WERI-Rb-1 (cell line): ENCODE measurements around the gene EPB41L2.

Experiments used
- DNase-seq: peaks from one replicate; pipeline ENCODE4 v3.0.0-alpha.2; 2020
- H3K27ac ChIP-seq: fragments of 250-450 bp; sonication (Bioruptor Pico); 2 replicates; pipeline ENCODE4 v1.5.1; 2020; ENCODE audit warnings: mild to moderate bottlenecking, moderate library complexity
- H3K27me3 ChIP-seq: fragments of 250-450 bp; sonication (Bioruptor Pico); 2 replicates; pipeline ENCODE4 v1.5.1; 2021; ENCODE audit warnings: mild to moderate bottlenecking, low read depth, moderate library complexity; ENCODE audit not compliant: insufficient read depth, severe bottlenecking
- H3K36me3 ChIP-seq: fragments of 250-450 bp; sonication (Bioruptor Pico); 2 replicates; pipeline ENCODE4 v1.5.1; 2020; ENCODE audit warnings: mild to moderate bottlenecking, moderate library complexity
- H3K4me3 ChIP-seq: 2 replicates; pipeline ENCODE4 v1.5.1; 2011; ENCODE audit warnings: low read depth, mild to moderate bottlenecking, control low read depth, low read length
- H3K9me3 ChIP-seq: fragments of 250-450 bp; sonication (Bioruptor Pico); 2 replicates; pipeline ENCODE4 v1.5.1; 2021; ENCODE audit warnings: mild to moderate bottlenecking, moderate library complexity; ENCODE audit not compliant: severe bottlenecking
- TF ChIP-seq, protein P1 (sequence below): IDR thresholded peaks from 2 replicates; pipeline ENCODE4 v1.5.1; 2011; ENCODE audit warnings: low read depth, mild to moderate bottlenecking, control low read depth, inconsistent platforms, low read length

EPB41L2 gene

DNA sequence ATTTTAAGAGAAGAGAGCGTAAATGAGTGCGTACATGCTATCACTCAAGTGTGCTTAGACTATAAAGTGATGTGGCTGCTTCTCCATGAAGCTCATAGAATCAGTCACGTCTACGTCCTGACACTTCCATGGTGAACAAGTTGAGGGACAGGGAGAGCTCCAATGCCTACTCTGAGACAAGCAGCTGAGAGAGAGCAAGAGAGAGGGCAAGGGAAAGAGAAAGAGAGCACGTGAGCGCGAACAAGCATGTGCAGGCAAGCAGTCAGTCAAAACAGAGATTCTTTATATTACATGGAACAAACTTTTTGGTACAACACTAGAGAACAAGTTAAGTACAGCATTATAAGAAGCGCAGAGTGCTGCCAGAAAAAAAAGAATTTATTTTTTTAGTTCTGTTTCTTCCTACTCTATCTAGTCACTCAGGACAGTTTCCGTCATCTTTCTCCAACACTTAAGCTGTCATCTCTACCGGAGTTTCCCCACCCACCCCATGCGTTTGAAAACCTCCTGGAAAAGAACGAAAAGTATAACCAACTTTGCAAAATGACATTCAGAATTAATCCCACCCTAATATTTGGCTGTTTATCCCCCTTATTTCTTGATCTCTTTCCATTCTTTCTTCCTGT, 61.8 kb downstream of the EPB41L2 start:
- Histone ChIP-seq H3K4me3 (no peak overlapping the region), H3K36me3 (no peaks in the 10 kb centered on the region), H3K27ac (no peak overlapping the region), H3K27me3 (no peaks in the 10 kb centered on the region), H3K9me3 (no peaks in the 10 kb centered on the region)
- TF ChIP-seq, protein P1, sequence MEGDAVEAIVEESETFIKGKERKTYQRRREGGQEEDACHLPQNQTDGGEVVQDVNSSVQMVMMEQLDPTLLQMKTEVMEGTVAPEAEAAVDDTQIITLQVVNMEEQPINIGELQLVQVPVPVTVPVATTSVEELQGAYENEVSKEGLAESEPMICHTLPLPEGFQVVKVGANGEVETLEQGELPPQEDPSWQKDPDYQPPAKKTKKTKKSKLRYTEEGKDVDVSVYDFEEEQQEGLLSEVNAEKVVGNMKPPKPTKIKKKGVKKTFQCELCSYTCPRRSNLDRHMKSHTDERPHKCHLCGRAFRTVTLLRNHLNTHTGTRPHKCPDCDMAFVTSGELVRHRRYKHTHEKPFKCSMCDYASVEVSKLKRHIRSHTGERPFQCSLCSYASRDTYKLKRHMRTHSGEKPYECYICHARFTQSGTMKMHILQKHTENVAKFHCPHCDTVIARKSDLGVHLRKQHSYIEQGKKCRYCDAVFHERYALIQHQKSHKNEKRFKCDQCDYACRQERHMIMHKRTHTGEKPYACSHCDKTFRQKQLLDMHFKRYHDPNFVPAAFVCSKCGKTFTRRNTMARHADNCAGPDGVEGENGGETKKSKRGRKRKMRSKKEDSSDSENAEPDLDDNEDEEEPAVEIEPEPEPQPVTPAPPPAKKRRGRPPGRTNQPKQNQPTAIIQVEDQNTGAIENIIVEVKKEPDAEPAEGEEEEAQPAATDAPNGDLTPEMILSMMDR = no peak
- no peak for DNase-seq

- no peak overlapping the region for H3K4me3 ChIP-seq
- TF ChIP-seq, protein P1 = no peak
Measured at GRCh38 chr6:131000544-131000943, 62.5 kb downstream of the EPB41L2 start.

GRCh38 chr6:130997061-130997753, 65.8 kb downstream of the EPB41L2 start:
- Histone ChIP-seq H3K36me3 (no peaks in the 10 kb centered on the region), H3K9me3 (no peaks in the 10 kb centered on the region), H3K27ac (no peak overlapping the region), H3K27me3 (no peaks in the 10 kb centered on the region), H3K4me3 (no peak overlapping the region)
- DNase-seq = no peak
- TF ChIP-seq, protein P1 = no peak

More at GRCh38 chr6:131000544-131000943, 62.5 kb downstream of the EPB41L2 start:
- H3K27ac ChIP-seq = no peak overlapping the region
- H3K27me3 ChIP-seq = no peaks in the 10 kb centered on the region
- DNase-seq = peak; percentile 78
- H3K36me3 ChIP-seq = no peaks in the 10 kb centered on the region
- H3K9me3 ChIP-seq = no peaks in the 10 kb centered on the region

- no peak overlapping the region for H3K4me3 ChIP-seq
- no peak overlapping the region for H3K27ac ChIP-seq
- no peaks in the 10 kb centered on the region for H3K9me3 ChIP-seq
- H3K27me3 ChIP-seq = no peaks in the 10 kb centered on the region
- DNase-seq = no peak
- H3K36me3 ChIP-seq = no peaks in the 10 kb centered on the region
- TF ChIP-seq, protein P1 = no peak
Measured at GRCh38 chr6:130996635-130997034, 66.4 kb downstream of the EPB41L2 start.

DNA sequence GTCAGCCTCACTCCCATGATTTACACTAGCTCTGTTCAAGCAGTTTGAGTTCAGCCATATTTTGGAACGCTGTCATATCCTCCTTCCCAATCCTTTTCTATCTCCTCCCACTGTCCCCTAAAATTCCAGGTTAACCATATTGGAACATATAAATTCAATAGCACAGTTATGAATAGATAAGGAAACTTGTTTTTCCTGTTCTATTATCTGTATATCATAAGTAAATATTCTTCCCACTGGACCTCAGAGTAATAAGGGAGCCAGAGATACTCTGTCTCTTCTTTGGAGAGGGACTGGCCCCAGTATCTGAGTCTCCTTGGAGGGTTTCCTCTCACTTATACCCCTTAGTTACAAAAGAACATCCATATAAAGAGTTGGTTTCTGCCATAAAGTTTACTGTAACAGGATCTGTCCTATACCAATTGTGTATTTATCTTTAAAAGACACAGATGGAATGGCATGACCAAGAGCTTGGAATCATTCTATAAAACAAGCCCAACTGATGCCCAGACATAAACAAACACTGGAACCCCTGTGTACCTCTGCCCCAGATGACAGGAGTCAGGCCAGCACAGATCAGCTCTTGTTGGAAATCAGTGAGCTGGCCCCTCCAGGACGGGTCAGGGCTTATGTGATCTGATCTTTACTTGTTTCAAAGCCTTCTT, 67.1 kb downstream of the EPB41L2 start:
- Histone ChIP-seq H3K36me3 (no peaks in the 10 kb centered on the region), H3K27ac (no peak overlapping the region), H3K4me3 (no peak overlapping the region), H3K9me3 (no peaks in the 10 kb centered on the region), H3K27me3 (no peaks in the 10 kb centered on the region)
- no peak for DNase-seq
- TF ChIP-seq, protein P1 = no peak
